H9 (cell line): ENCODE measurements around the gene PPP2R3B. TPM values are rescaled to one million over a fixed set of nuclear protein-coding genes. Genes with fewer than 3 reads are reported as not detected.

ENCODE experiments used
- DNase-seq: peaks from one replicate; pipeline ENCODE4 v3.0.0-alpha.2; 2017
- H2AFZ ChIP-seq: one replicate; pipeline ENCODE4 v1.6.1; 2013; ENCODE audit warnings: mild to moderate bottlenecking, low read length, control low read depth, moderate library complexity
- H2AK5ac ChIP-seq: 2 replicates; pipeline ENCODE4 v1.6.1; 2013; ENCODE audit warnings: low read length, control low read depth, mixed read lengths; ENCODE audit not compliant: insufficient read length
- H2BK120ac ChIP-seq: one replicate; pipeline ENCODE4 v1.6.1; 2013; ENCODE audit warnings: low read depth, mild to moderate bottlenecking, low read length, control low read depth, inconsistent platforms; ENCODE audit not compliant: poor library complexity, severe bottlenecking
- H2BK12ac ChIP-seq: 2 replicates; pipeline ENCODE4 v1.6.1; 2013; ENCODE audit warnings: low read length, control low read depth, mixed read lengths, low read depth; ENCODE audit not compliant: insufficient read length
- H2BK15ac ChIP-seq: 2 replicates; pipeline ENCODE4 v1.6.1; 2013; ENCODE audit warnings: low read depth, low read length, control low read depth
- H2BK20ac ChIP-seq: one replicate; pipeline ENCODE4 v1.6.1; 2013; ENCODE audit warnings: low read depth, mild to moderate bottlenecking, low read length, control low read depth, inconsistent platforms; ENCODE audit not compliant: poor library complexity, severe bottlenecking
- H2BK5ac ChIP-seq: 2 replicates; pipeline ENCODE4 v1.6.1; 2013; ENCODE audit warnings: low read length, control low read depth, mixed read lengths; ENCODE audit not compliant: insufficient read length
- H3K14ac ChIP-seq: 2 replicates; pipeline ENCODE4 v1.6.1; 2013; ENCODE audit warnings: low read length, control low read depth; ENCODE audit not compliant: insufficient read depth
- H3K18ac ChIP-seq: 2 replicates; pipeline ENCODE4 v1.6.1; 2013; ENCODE audit warnings: low read depth, mild to moderate bottlenecking, mixed read lengths, low read length, control low read depth; ENCODE audit not compliant: insufficient read length
- H3K23ac ChIP-seq: 2 replicates; pipeline ENCODE4 v1.6.1; 2013; ENCODE audit warnings: low read length, control low read depth, mixed read lengths, low read depth; ENCODE audit not compliant: insufficient read length
- H3K23me2 ChIP-seq: 2 replicates; pipeline ENCODE4 v1.6.1; 2013; ENCODE audit warnings: low read depth, mild to moderate bottlenecking, mixed read lengths, low read length, control low read depth; ENCODE audit not compliant: insufficient read length, poor library complexity, severe bottlenecking
- H3K27ac ChIP-seq: 2 replicates; pipeline ENCODE4 v1.5.1; 2013; ENCODE audit warnings: low read length, control low read depth, mixed read lengths, low read depth; ENCODE audit not compliant: insufficient read length
- H3K27me3 ChIP-seq: 2 replicates; pipeline ENCODE4 v1.6.1; 2013; ENCODE audit warnings: low read length, control low read depth, inconsistent platforms; ENCODE audit not compliant: insufficient read depth
- H3K4ac ChIP-seq: 2 replicates; pipeline ENCODE4 v1.6.1; 2013; ENCODE audit warnings: low read depth, mild to moderate bottlenecking, control low read depth, inconsistent platforms, low read length, moderate library complexity
- H3K4me1 ChIP-seq: 2 replicates; pipeline ENCODE4 v1.6.1; 2013; ENCODE audit warnings: low read length, control low read depth, inconsistent platforms; ENCODE audit not compliant: insufficient read depth
- H3K4me2 ChIP-seq: 2 replicates; pipeline ENCODE4 v1.6.1; 2013; ENCODE audit warnings: low read length, control low read depth, mixed read lengths; ENCODE audit not compliant: insufficient read length, insufficient read depth
- H3K56ac ChIP-seq: 2 replicates; pipeline ENCODE4 v1.6.1; 2013; ENCODE audit warnings: low read depth, mild to moderate bottlenecking, mixed read lengths, low read length, control low read depth; ENCODE audit not compliant: insufficient read length
- H3K79me1 ChIP-seq: 2 replicates; pipeline ENCODE4 v1.6.1; 2013; ENCODE audit warnings: low read depth, mild to moderate bottlenecking, moderate library complexity, low read length, control low read depth, inconsistent platforms; ENCODE audit not compliant: insufficient read depth, poor library complexity, severe bottlenecking
- H3K79me2 ChIP-seq: 2 replicates; pipeline ENCODE4 v1.6.1; 2013; ENCODE audit warnings: low read length, control low read depth, inconsistent platforms; ENCODE audit not compliant: insufficient read depth
- H3K9ac ChIP-seq: 2 replicates; pipeline ENCODE4 v1.6.1; 2013; ENCODE audit warnings: low read length, control low read depth, mixed read lengths; ENCODE audit not compliant: insufficient read length; ENCODE audit errors: extremely low read depth
- H3K9me3 ChIP-seq: one replicate; pipeline ENCODE4 v1.6.1; 2013; ENCODE audit warnings: low read depth, low read length, inconsistent platforms; ENCODE audit not compliant: control insufficient read depth
- H3T11ph ChIP-seq: one replicate; pipeline ENCODE4 v1.6.1; 2013; ENCODE audit warnings: mild to moderate bottlenecking, low read length, control low read depth, inconsistent platforms
- H4K20me1 ChIP-seq: one replicate; pipeline ENCODE4 v1.6.1; 2013; ENCODE audit not compliant: control insufficient read depth, insufficient read length, insufficient read depth
- H4K5ac ChIP-seq: 2 replicates; pipeline ENCODE4 v1.6.1; 2013; ENCODE audit warnings: low read depth, mild to moderate bottlenecking, mixed read lengths, low read length, control low read depth; ENCODE audit not compliant: insufficient read length
- H4K8ac ChIP-seq: replicated peaks from 2 replicates; pipeline ENCODE4 v1.6.1; 2013; ENCODE audit warnings: low read length, control low read depth, mixed read lengths, low read depth; ENCODE audit not compliant: insufficient read length
- H4K91ac ChIP-seq: 2 replicates; pipeline ENCODE4 v1.6.1; 2013; ENCODE audit warnings: low read depth, mild to moderate bottlenecking, moderate library complexity, mixed read lengths, low read length, control low read depth; ENCODE audit not compliant: insufficient read length
- H3K27ac Mint-ChIP-seq, 3 experiments: 2 replicates in 2 of 3; 3 replicates in 1 of 3; pipeline ENCODE4 v1.8.0; 2020 to 2021; ENCODE audit warnings: mixed read lengths in 3 of 3, mild to moderate bottlenecking in 1 of 3, moderate library complexity in 1 of 3
- H3K27me3 Mint-ChIP-seq: 2 replicates; pipeline ENCODE4 v1.8.0; 2021; ENCODE audit warnings: low read depth, mild to moderate bottlenecking, moderate library complexity, mixed read lengths
- H3K36me3 Mint-ChIP-seq, 3 experiments: 2 replicates in 2 of 3; 3 replicates in 1 of 3; pipeline ENCODE4 v1.8.0; 2020 to 2021; ENCODE audit warnings: low read depth in 3 of 3, mixed read lengths in 3 of 3; ENCODE audit not compliant: insufficient read depth in 1 of 3
- H3K4me1 Mint-ChIP-seq, 2 experiments: 2 replicates each; pipeline ENCODE4 v1.8.0; 2020; ENCODE audit warnings: mixed read lengths in 2 of 2
- H3K4me3 Mint-ChIP-seq, 2 experiments: 2 replicates in 1 of 2; 3 replicates in 1 of 2; pipeline ENCODE4 v1.8.0; 2020 to 2021; ENCODE audit warnings: mild to moderate bottlenecking in 2 of 2, mixed read lengths in 2 of 2, moderate library complexity in 1 of 2
- H3K9me3 Mint-ChIP-seq, 2 experiments: 2 replicates in 1 of 2; 3 replicates in 1 of 2; pipeline ENCODE4 v1.8.0; 2020; ENCODE audit warnings: mild to moderate bottlenecking in 2 of 2, mixed read lengths in 2 of 2, moderate library complexity in 1 of 2
- CTCF ChIP-seq: fragments of 200-600 bp; sonication (generic); conservative IDR thresholded peaks from 3 replicates; pipeline ENCODE4 v1.8.0; 2021; ENCODE audit warnings: antibody characterized with exemption, mild to moderate bottlenecking
- WGBS: extraction: QIAGEN DNeasy Blood & Tissue Kit; methylation state at CpG from one replicate; pipeline ENCODE4 v1.1.7; 2013; ENCODE audit warnings: missing lambda C conversion rate, low lambda C conversion rate, mixed read lengths; ENCODE audit not compliant: insufficient read length; ENCODE audit errors: extremely low coverage; 5-methylcytosine and 5-hydroxymethylcytosine counted together
- total RNA-seq: library from RNA; stranded (reverse); gene quantifications from 2 replicates; pipeline ENCODE4 v1.2.1, GENCODE V29; 2021

PPP2R3B gene
- total RNA-seq, 1 experiment from 2014 or later: 72.1 TPM

GRCh38 chrX:404656-405055, 17.9 kb upstream of the PPP2R3B start:
- no peaks in the 10 kb centered on the region for H3K9me3 ChIP-seq

More at GRCh38 chrX:404656-405055, 17.9 kb upstream of the PPP2R3B start:
- Histone ChIP-seq H3K4me1 (no peaks in the 10 kb centered on the region), H3K18ac (no peak overlapping the region), H2AFZ (no peak overlapping the region), H3K23ac (no peak overlapping the region), H2BK120ac (no peak overlapping the region), H2BK5ac (no peak overlapping the region), H3K9ac (no peak overlapping the region), H2BK20ac (no peak overlapping the region), H3K14ac (no peak overlapping the region), H4K5ac (no peak overlapping the region), H3K79me2 (no peaks in the 10 kb centered on the region), H4K8ac (no peak overlapping the region), H2BK15ac (no peak overlapping the region), H2AK5ac (no peak overlapping the region), H3K4me2 (no peak overlapping the region), H3T11ph (no peak overlapping the region), H3K23me2 (no peaks in the 10 kb centered on the region), H4K91ac (no peak overlapping the region), H3K56ac (no peak overlapping the region), H3K27me3 (no peaks in the 10 kb centered on the region), H3K27ac (no peak overlapping the region), H3K4ac (no peak overlapping the region), H3K79me1 (no peaks in the 10 kb centered on the region), H2BK12ac (no peak overlapping the region), H4K20me1 (no peaks in the 10 kb centered on the region)
- H3K4me3 Mint-ChIP-seq: no peak overlapping the region
- WGBS: no CpG with 5 or more reads among the region's 10 CpGs
- H3K9me3 Mint-ChIP-seq: peaks cover 9 to 13% of the 10 kb centered on the region in 2 experiments
- TF ChIP-seq CTCF: no peak
- no peak for DNase-seq
- H3K36me3 Mint-ChIP-seq: peaks cover 12 to 18% (median 18%) of the 10 kb centered on the region in 3 experiments
- no peaks in the 10 kb centered on the region for H3K4me1 Mint-ChIP-seq
- no peaks in the 10 kb centered on the region; the same call in 1 of the 2 replicates for H3K27me3 Mint-ChIP-seq
- H3K27ac Mint-ChIP-seq: no peak overlapping the region; a peak in 1 of 7 replicates
